ENCODE results near the gene OPN4.
A peak's percentile ranks its signal among the peaks of the same experiment; 100 is the strongest.

OPN4 gene

GRCh38 chr10:86708783-86709380 lies 54.5 kb downstream of the OPN4 start:
- no peak for TF ChIP-seq CTCF (IDR thresholded peaks at IDR 0.05; ENCODE audit: low read depth, low read length)
- no peak overlapping the region for H3K4me3 ChIP-seq (ENCODE audit: low read depth, low read length)

DNA sequence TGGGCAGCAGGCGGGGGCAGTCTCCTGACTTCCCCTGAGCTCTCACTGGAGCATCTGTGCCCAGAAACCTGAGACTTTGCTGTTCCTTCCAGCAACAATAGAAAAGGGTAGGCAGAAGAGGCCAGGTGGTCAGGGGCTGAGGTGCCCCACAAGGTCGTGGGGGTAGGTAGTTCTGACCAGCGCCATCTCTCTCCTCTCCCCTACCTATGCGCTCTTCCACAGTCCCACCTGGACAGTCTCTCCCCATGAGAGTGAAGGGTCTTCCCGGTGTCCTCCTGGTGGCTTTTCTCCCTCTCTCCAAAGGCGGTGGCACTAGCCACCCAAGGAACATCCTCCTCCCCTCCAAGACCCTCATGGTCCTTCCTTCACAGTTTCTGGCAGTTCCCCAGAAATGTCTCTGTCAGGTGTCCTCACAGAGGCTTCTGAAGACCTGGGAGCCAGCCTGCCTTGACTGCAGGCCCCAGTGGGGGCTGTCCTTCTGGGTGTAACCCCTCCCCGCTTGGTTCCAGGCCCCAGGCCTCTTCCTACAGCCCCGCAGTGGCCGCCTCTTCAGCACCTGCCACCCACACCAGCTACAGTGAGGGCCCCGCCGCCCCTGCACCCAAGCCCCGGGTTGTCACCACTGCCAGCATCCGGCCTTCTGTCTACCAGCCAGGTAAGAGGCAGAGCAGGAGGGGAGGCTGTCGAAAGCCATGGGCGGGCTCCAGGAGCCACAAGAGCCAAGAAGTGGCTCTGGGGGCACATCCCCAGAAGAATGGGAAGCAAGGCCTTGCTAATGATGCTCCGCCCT lies 55.2 kb downstream of the OPN4 start:
- H3K4me3 ChIP-seq (ENCODE audit: low read depth, low read length) = no peak overlapping the region
- TF ChIP-seq CTCF (IDR thresholded peaks at IDR 0.05; ENCODE audit: low read depth, low read length) = no peak

DNA sequence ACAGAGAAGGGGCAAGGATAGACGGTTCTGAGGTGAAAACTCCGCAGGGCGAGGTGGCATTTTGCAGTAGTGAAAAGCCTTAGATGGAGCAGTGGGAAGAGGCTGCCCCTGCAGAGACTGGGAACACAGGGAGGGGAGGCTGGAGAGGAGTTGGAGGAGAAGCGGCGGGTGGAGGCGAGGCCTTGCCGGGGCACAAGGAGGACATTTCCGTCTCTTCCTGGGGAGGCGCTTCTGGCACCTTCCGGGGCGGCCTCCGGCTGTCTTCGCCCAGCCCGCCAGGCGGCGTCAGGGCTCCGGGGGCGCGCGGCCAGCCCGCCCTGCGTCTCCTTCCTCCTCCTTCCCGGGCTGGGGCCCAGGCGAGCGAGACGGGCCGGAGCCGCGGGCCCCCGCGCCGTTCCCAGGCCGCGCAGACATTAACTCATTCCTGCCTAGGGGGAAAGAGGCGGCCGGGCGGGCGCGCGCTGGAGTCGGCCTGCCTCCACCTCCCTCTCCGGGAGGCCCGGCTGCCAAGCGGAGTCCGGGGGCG lies 56.7 kb downstream of the OPN4 start:
- peak overlapping the region; percentile 63 for H3K4me3 ChIP-seq (ENCODE audit: low read depth, low read length)
- peak; percentile 75 for TF ChIP-seq CTCF (IDR thresholded peaks at IDR 0.05; ENCODE audit: low read depth, low read length)

GRCh38 chr10:86711513-86712316 lies 57.4 kb downstream of the OPN4 start:
- peak overlapping the region; percentile 63 for H3K4me3 ChIP-seq (ENCODE audit: low read depth, low read length)

GRCh38 chr10:86712317-86712707 lies 58.0 kb downstream of the OPN4 start:
- peak overlapping the region; percentile 63 for H3K4me3 ChIP-seq (ENCODE audit: low read depth, low read length)
- no peak for TF ChIP-seq CTCF (IDR thresholded peaks at IDR 0.05; ENCODE audit: low read depth, low read length)

More at GRCh38 chr10:86711513-86712316, 57.4 kb downstream of the OPN4 start:
- no peak for TF ChIP-seq CTCF (IDR thresholded peaks at IDR 0.05; ENCODE audit: low read depth, low read length)

DNA sequence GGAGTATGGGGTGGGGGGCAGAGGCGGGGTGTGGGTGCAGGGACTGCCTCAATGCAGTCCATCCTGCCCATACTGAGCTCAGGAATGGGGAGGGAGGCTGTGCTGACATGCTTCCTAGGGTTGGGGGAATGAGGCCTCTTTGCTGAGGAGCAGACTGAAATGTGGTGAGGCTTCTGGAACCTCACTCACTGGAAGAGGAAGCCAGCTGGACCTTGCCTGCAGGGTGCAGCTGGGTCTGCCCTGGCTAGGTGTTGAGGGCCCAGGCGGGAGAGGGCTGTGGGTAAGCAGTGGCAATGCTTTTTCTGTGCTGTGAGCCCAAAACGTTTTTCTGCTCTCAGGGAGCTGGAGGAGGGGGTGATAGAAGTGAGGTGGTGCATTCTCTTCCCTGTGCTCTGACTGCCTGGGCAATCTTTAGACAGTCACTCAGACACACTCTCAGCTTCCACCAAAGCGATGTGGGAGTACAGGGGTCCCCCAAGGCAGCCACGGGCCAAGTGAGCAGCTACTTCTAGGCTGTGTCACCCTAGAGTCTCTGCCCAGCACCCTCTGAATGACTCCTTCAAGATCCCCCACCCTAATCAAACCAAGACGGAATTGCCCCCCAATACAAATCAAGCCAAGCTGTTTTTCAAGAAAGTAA lies 60.9 kb downstream of the OPN4 start:
- no peak for TF ChIP-seq CTCF (IDR thresholded peaks at IDR 0.05; ENCODE audit: low read depth, low read length)

More for the DNA sequence above, 60.9 kb downstream of the OPN4 start:
- no peak overlapping the region for H3K4me3 ChIP-seq (ENCODE audit: low read depth, low read length)
